ENCODE measurements around the gene BCKDHB.

DNA sequence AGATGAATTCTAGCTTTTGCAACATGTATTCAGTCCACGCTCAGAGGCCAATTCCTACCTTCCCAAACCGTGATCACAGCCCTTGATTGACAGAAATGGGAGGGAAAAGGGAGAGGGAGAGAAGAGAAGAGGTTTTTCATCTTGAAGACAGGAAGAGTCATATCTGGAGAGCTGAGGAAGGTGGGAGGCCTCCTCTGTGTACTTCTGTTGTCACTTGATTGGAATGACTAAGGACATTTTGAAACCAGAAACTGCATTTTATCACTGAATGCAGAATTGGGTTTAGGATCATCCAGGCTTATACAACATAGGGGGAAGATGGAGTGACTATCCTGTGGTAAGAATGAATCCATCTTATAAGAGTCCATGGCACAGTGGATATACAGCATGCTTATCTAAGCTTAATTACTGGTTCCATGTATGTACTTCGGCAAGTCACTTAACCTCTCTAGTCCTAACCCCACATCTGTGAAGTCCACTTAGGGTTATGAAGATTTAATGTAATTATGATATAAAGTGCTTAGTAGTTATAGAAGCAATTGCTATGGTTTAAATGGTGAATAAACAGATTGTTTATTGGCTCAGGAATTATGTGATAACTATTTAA lies 144.0 kb downstream of the BCKDHB start:
- TF ChIP-seq, protein P1, sequence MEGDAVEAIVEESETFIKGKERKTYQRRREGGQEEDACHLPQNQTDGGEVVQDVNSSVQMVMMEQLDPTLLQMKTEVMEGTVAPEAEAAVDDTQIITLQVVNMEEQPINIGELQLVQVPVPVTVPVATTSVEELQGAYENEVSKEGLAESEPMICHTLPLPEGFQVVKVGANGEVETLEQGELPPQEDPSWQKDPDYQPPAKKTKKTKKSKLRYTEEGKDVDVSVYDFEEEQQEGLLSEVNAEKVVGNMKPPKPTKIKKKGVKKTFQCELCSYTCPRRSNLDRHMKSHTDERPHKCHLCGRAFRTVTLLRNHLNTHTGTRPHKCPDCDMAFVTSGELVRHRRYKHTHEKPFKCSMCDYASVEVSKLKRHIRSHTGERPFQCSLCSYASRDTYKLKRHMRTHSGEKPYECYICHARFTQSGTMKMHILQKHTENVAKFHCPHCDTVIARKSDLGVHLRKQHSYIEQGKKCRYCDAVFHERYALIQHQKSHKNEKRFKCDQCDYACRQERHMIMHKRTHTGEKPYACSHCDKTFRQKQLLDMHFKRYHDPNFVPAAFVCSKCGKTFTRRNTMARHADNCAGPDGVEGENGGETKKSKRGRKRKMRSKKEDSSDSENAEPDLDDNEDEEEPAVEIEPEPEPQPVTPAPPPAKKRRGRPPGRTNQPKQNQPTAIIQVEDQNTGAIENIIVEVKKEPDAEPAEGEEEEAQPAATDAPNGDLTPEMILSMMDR (IDR thresholded peaks at IDR 0.05): no peak
- no peak for TF ChIP-seq POLR2A (IDR thresholded peaks at IDR 0.05)
- no peak for TF ChIP-seq POLR2AphosphoS5 (IDR thresholded peaks at IDR 0.05)

Data from upper lobe of left lung (tissue), 4 donors.